ENCODE data around the gene ANKS1B.

ANKS1B gene

GRCh38 chr12:99522456-99522855 lies 462.3 kb downstream of the ANKS1B start:
- in situ Hi-C loops (cut with MboI; ENCODE audit: low pct_unique_long_range_greater_than_20kb, low sequenced_read_pairs, unreplicated experiment) = no loop called here
- TF ChIP-seq CTCF (IDR thresholded peaks at IDR 0.05; ENCODE audit: extremely low read depth, insufficient read depth, missing control alignments) = no peak
- no peak for DNase-seq (ENCODE audit: low spot score)

GRCh38 chr12:99521664-99522063 lies 463.1 kb downstream of the ANKS1B start:
- DNase-seq (ENCODE audit: low spot score) = no peak
- no peak for TF ChIP-seq CTCF (IDR thresholded peaks at IDR 0.05; ENCODE audit: extremely low read depth, insufficient read depth, missing control alignments)
- in situ Hi-C loops (cut with MboI; ENCODE audit: low pct_unique_long_range_greater_than_20kb, low sequenced_read_pairs, unreplicated experiment) = no loop called here

- no peak for DNase-seq (ENCODE audit: low spot score)
- in situ Hi-C loops (cut with MboI; ENCODE audit: low pct_unique_long_range_greater_than_20kb, low sequenced_read_pairs, unreplicated experiment) = no loop called here
Measured at GRCh38 chr12:99513066-99513465, 471.7 kb downstream of the ANKS1B start.

GRCh38 chr12:99505805-99506204 lies 478.9 kb downstream of the ANKS1B start:
- TF ChIP-seq CTCF (IDR thresholded peaks at IDR 0.05; ENCODE audit: extremely low read depth, insufficient read depth, missing control alignments) = no peak
- no peak for DNase-seq (ENCODE audit: low spot score)
- in situ Hi-C loops (cut with MboI; ENCODE audit: low pct_unique_long_range_greater_than_20kb, low sequenced_read_pairs, unreplicated experiment) = no loop called here

More at GRCh38 chr12:99513066-99513465, 471.7 kb downstream of the ANKS1B start:
- no peak for TF ChIP-seq CTCF (IDR thresholded peaks at IDR 0.05; ENCODE audit: extremely low read depth, insufficient read depth, missing control alignments)

GRCh38 chr12:99498756-99499155 lies 486.0 kb downstream of the ANKS1B start:
- DNase-seq (ENCODE audit: low spot score) = no peak

GRCh38 chr12:99495799-99496198 lies 488.9 kb downstream of the ANKS1B start:
- DNase-seq (ENCODE audit: low spot score) = no peak
- in situ Hi-C loops (cut with MboI; ENCODE audit: low pct_unique_long_range_greater_than_20kb, low sequenced_read_pairs, unreplicated experiment) = no loop called here
- TF ChIP-seq CTCF (IDR thresholded peaks at IDR 0.05; ENCODE audit: extremely low read depth, insufficient read depth, missing control alignments) = no peak

More at GRCh38 chr12:99498756-99499155, 486.0 kb downstream of the ANKS1B start:
- in situ Hi-C loops (cut with MboI; ENCODE audit: low pct_unique_long_range_greater_than_20kb, low sequenced_read_pairs, unreplicated experiment) = no loop called here
- TF ChIP-seq CTCF (IDR thresholded peaks at IDR 0.05; ENCODE audit: extremely low read depth, insufficient read depth, missing control alignments) = no peak

- DNase-seq (ENCODE audit: low spot score) = no peak
- in situ Hi-C loops (cut with MboI; ENCODE audit: low pct_unique_long_range_greater_than_20kb, low sequenced_read_pairs, unreplicated experiment) = no loop called here
Measured at GRCh38 chr12:99493197-99493596, 491.5 kb downstream of the ANKS1B start.

More at GRCh38 chr12:99493197-99493596, 491.5 kb downstream of the ANKS1B start:
- TF ChIP-seq CTCF (IDR thresholded peaks at IDR 0.05; ENCODE audit: extremely low read depth, insufficient read depth, missing control alignments) = no peak

All from GM13977 (cell line).